ENCODE data around the gene INHBC.

GRCh38 chr12:57500213-57500612 lies 65.6 kb downstream of the INHBC start:
- no peak for TF ChIP-seq CTCF (conservative IDR thresholded peaks at IDR 0.05)
- no peak for TF ChIP-seq EZH2 (IDR thresholded peaks at IDR 0.05; ENCODE audit: low read depth)
